Mesothelial cell of epicardium (in vitro differentiated cells): ENCODE measurements around the gene EFCAB8. TPM values are rescaled to one million over a fixed set of nuclear protein-coding genes. Genes with fewer than 3 reads are reported as not detected.

Experiments
- DNase-seq, 2 experiments: peaks; one replicate each; pipeline ENCODE4 v3.0.0; 2021; ENCODE audit warnings: low spot score in 2 of 2; ENCODE audit not compliant: unreplicated experiment in 2 of 2
- H3K27ac Mint-ChIP-seq: 2 replicates; pipeline ENCODE4 v1.8.0; 2021; ENCODE audit warnings: mixed read lengths
- H3K27me3 Mint-ChIP-seq: 2 replicates; pipeline ENCODE4 v1.8.0; 2021; ENCODE audit warnings: low read depth, mixed read lengths
- H3K36me3 Mint-ChIP-seq: 2 replicates; pipeline ENCODE4 v1.8.0; 2021; ENCODE audit warnings: mixed read lengths
- H3K4me1 Mint-ChIP-seq: 2 replicates; pipeline ENCODE4 v1.8.0; 2021; ENCODE audit warnings: mixed read lengths
- H3K4me3 Mint-ChIP-seq: 2 replicates; pipeline ENCODE4 v1.8.0; 2021; ENCODE audit warnings: mild to moderate bottlenecking, moderate library complexity, mixed read lengths
- H3K9me3 Mint-ChIP-seq: 2 replicates; pipeline ENCODE4 v1.8.0; 2021; ENCODE audit warnings: mixed read lengths
- CTCF ChIP-seq: fragments of 200-600 bp; sonication (generic); IDR thresholded peaks from one replicate; pipeline ENCODE4 v1.5.0; 2021; ENCODE audit warnings: antibody characterized with exemption; ENCODE audit not compliant: unreplicated experiment
- total RNA-seq: library from RNA; stranded (reverse); gene quantifications from 3 replicates; pipeline ENCODE4 v1.2.1, GENCODE V29; 2021

EFCAB8 gene
- total RNA-seq, 1 donor from 2014 or later, result 0.47 TPM

GRCh38 chr20:32829311-32830005 is 29.3 kb upstream of the EFCAB8 start:
- DNase-seq, result no peak
- Mint-ChIP-seq H3K9me3 (no peaks in the 10 kb centered on the region), H3K4me3 (no peak overlapping the region), H3K36me3 (peaks cover 34% of the 10 kb centered on the region), H3K4me1 (peaks cover 11% of the 10 kb centered on the region), H3K27me3 (no peaks in the 10 kb centered on the region), H3K27ac (peak overlapping the region; percentile 83)
- TF ChIP-seq CTCF, result no peak

DNA sequence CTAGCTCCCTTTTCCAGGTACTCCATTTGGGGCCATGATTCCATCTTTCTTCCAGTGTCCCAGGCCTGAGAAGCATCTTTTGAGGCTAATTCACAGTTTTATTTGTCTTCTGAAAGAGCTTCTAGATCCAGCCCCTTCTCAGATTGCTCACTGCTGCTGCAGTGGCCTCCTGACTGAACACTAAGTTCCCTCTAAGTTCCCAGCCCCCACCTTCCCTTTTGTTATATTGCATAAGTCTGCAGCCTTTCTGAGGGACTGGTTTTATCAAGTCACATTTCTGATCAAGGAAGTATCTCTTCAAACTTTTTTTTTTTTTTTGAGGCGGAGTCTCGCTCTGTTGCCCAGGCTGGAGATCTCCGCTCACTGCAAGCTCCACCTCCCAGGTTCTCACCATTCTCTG is 28.3 kb upstream of the EFCAB8 start:
- Mint-ChIP-seq H3K9me3 (no peaks in the 10 kb centered on the region), H3K4me1 (peaks cover 11% of the 10 kb centered on the region), H3K36me3 (peaks cover 37% of the 10 kb centered on the region), H3K27ac (no peak overlapping the region), H3K27me3 (no peaks in the 10 kb centered on the region), H3K4me3 (no peak overlapping the region)
- no peak for TF ChIP-seq CTCF
- DNase-seq, result no peak

- Mint-ChIP-seq H3K4me1 (peaks cover 11% of the 10 kb centered on the region), H3K27me3 (no peaks in the 10 kb centered on the region), H3K4me3 (no peak overlapping the region), H3K9me3 (no peaks in the 10 kb centered on the region), H3K27ac (peak overlapping the region; percentile 2), H3K36me3 (peaks cover 42% of the 10 kb centered on the region)
- TF ChIP-seq CTCF, result no peak
- no peak for DNase-seq
These were observed 26.7 kb upstream of the EFCAB8 start for GRCh38 chr20:32831982-32832381.

DNA sequence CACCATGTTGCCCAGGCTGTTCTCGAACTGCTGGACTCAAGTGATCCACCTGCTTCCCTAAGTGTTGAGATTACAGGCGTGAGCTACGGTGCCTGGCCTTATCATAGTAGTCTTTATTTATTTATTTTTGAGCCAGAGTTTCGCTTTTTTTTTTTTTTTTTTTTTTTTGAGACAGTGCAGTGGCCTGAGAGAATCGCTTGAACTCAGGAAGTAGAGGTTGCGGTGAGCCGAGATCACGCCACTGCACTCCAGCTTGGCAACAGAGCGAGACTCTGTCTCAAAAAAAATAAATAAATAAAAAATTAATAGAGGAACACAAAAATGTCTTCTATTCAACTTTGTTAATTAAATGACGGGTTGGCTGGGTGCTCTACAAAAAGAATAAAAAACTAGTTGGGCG is 26.1 kb upstream of the EFCAB8 start:
- no peak for TF ChIP-seq CTCF
- no peak for DNase-seq
- Mint-ChIP-seq H3K4me1 (peaks cover 11% of the 10 kb centered on the region), H3K27me3 (no peaks in the 10 kb centered on the region), H3K9me3 (no peaks in the 10 kb centered on the region), H3K4me3 (no peak overlapping the region), H3K27ac (peak overlapping the region; percentile 25), H3K36me3 (peaks cover 45% of the 10 kb centered on the region)

- H3K4me1 Mint-ChIP-seq, result peaks cover 8% of the 10 kb centered on the region
- no peaks in the 10 kb centered on the region for H3K27me3 Mint-ChIP-seq
- no peak for TF ChIP-seq CTCF
- peaks cover 41% of the 10 kb centered on the region for H3K36me3 Mint-ChIP-seq
- H3K27ac Mint-ChIP-seq, result no peak overlapping the region
- no peak overlapping the region for H3K4me3 Mint-ChIP-seq
- DNase-seq, result no peak
- H3K9me3 Mint-ChIP-seq, result no peaks in the 10 kb centered on the region
These were observed 23.8 kb upstream of the EFCAB8 start for GRCh38 chr20:32834972-32835371.
